Common myeloid progenitor, CD34-positive (primary cell): ENCODE results near the gene MARCHF4.

Experiments
- CTCF ChIA-PET: fragments of 350-600 bp; sonication (Branson Sonifier 250); formaldehyde crosslinking; loops from one replicate; lab custom pipeline; 2021; ENCODE audit warnings: antibody characterized with exemption; lab: Charles Lee
- POLR2A ChIA-PET: fragments of 350-600 bp; sonication (Branson Sonifier 250); formaldehyde crosslinking; loops from one replicate; lab custom pipeline; 2021; ENCODE audit warnings: antibody characterized with exemption; lab: Charles Lee
- DNase-seq, 3 donors: peaks; one replicate each; pipeline versions ENCODE4 v3.0.0 to v3.0.0-alpha.2; 2013
- H3K27ac ChIP-seq, 2 experiments: 1 replicate in 1 of 2; 2 replicates in 1 of 2; pipeline ENCODE4 v1.7.0; 2013; ENCODE audit warnings: inconsistent platforms in 2 of 2, low read length in 2 of 2, mild to moderate bottlenecking in 2 of 2, low read depth in 1 of 2, moderate library complexity in 1 of 2; ENCODE audit not compliant: severe bottlenecking in 2 of 2, insufficient read depth in 1 of 2, poor library complexity in 1 of 2
- H3K27me3 ChIP-seq, 5 experiments: replicated peaks in 2 of 5; 1 replicate in 3 of 5; 2 replicates in 2 of 5; pipeline versions ENCODE4 v1.6.1 to v1.7.0; 2013; ENCODE audit warnings: low read length in 4 of 5, mild to moderate bottlenecking in 2 of 5, moderate library complexity in 2 of 5, inconsistent platforms in 1 of 5; ENCODE audit not compliant: insufficient read depth in 5 of 5, control insufficient read depth in 4 of 5
- H3K36me3 ChIP-seq, 4 experiments: 1 replicate in 2 of 4; 2 replicates in 2 of 4; pipeline versions ENCODE4 v1.6.1 to v1.7.0; 2013; ENCODE audit warnings: low read length in 3 of 4, control low read depth in 1 of 4, mild to moderate bottlenecking in 1 of 4; ENCODE audit not compliant: control insufficient read depth in 4 of 4, insufficient read depth in 4 of 4
- H3K4me1 ChIP-seq, 4 experiments: 1 replicate in 3 of 4; 2 replicates in 1 of 4; pipeline versions ENCODE4 v1.6.1 to v1.7.1; 2013; ENCODE audit warnings: low read length in 3 of 4, mild to moderate bottlenecking in 3 of 4, control low read depth in 1 of 4, inconsistent platforms in 1 of 4, moderate library complexity in 1 of 4; ENCODE audit not compliant: control insufficient read depth in 4 of 4, insufficient read depth in 4 of 4; ENCODE audit errors: control extremely low read depth in 1 of 4
- H3K4me3 ChIP-seq, 7 experiments: 1 replicate in 4 of 7; 2 replicates in 3 of 7; pipeline versions ENCODE4 v1.5.1 to v1.7.0; 2013; ENCODE audit warnings: mild to moderate bottlenecking in 7 of 7, low read length in 6 of 7, moderate library complexity in 6 of 7, inconsistent platforms in 2 of 7, low read depth in 2 of 7, control low read depth in 1 of 7; ENCODE audit not compliant: insufficient read depth in 4 of 7, control insufficient read depth in 1 of 7; ENCODE audit errors: extremely low read depth in 1 of 7
- H3K9me3 ChIP-seq, 5 experiments: 1 replicate in 4 of 5; 2 replicates in 1 of 5; pipeline versions ENCODE4 v1.6.1 to v1.7.1; 2013; ENCODE audit warnings: low read length in 4 of 5, mild to moderate bottlenecking in 2 of 5, inconsistent platforms in 1 of 5, low read depth in 1 of 5, moderate library complexity in 1 of 5; ENCODE audit not compliant: control insufficient read depth in 4 of 5, insufficient read depth in 2 of 5; ENCODE audit errors: control extremely low read depth in 1 of 5
- WGBS: methylation state at CpG from one replicate; pipeline ENCODE4 v1.1.5; 2013; ENCODE audit not compliant: insufficient coverage; 5-methylcytosine and 5-hydroxymethylcytosine counted together

MARCHF4 gene

GRCh38 chr2:216379977-216380376 is 7.7 kb upstream of the MARCHF4 start:
- H3K27me3 ChIP-seq: peaks cover 0 to 2% (median 0%) of the 10 kb centered on the region in 5 experiments
- ChIA-PET CTCF (interaction anchor here (1.2 to 1.4 kb wide), 2 partner anchors 22 to 24 kb away, joined by 4 read pairs; no protein-coding TSS in a partner anchor), POLR2A (no interaction called here)
- H3K27ac ChIP-seq: no peak overlapping the region
- H3K4me3 ChIP-seq: no peak overlapping the region
- H3K4me1 ChIP-seq: no peaks in the 10 kb centered on the region
- no peaks in the 10 kb centered on the region for H3K9me3 ChIP-seq
- no peak for DNase-seq
- WGBS: no CpG with 5 or more reads among the region's 5 CpGs
- no peaks in the 10 kb centered on the region for H3K36me3 ChIP-seq

- no peaks in the 10 kb centered on the region for H3K9me3 ChIP-seq
- no peak for DNase-seq
- H3K4me3 ChIP-seq: no peak overlapping the region
- CTCF ChIA-PET: interaction anchor here (1.4 kb wide), 1 partner anchor 163 kb away, joined by 3 read pairs; no protein-coding TSS in a partner anchor
- no CpG with 5 or more reads among the region's 1 CpG for WGBS
- H3K4me1 ChIP-seq: peaks cover 0 to 20% (median 17%) of the 10 kb centered on the region in 4 experiments
- peaks cover 3 to 33% (median 21%) of the 10 kb centered on the region in 5 experiments for H3K27me3 ChIP-seq
- no peaks in the 10 kb centered on the region for H3K36me3 ChIP-seq
- POLR2A ChIA-PET: no interaction called here
- no peak overlapping the region for H3K27ac ChIP-seq
Observed at GRCh38 chr2:216375286-216375685, 3.0 kb upstream of the MARCHF4 start.

GRCh38 chr2:216373896-216374295 is 1.6 kb upstream of the MARCHF4 start:
- CTCF ChIA-PET: interaction anchor here (1.1 to 1.3 kb wide), 3 partner anchors 9 to 106 kb away, joined by 3 to 4 read pairs (median 3); no protein-coding TSS in a partner anchor
- peaks cover 0 to 20% (median 17%) of the 10 kb centered on the region in 4 experiments for H3K4me1 ChIP-seq
- no peak overlapping the region for H3K27ac ChIP-seq

GRCh38 chr2:216372761-216373291 is 543 bp upstream of the MARCHF4 start:
- Histone ChIP-seq H3K27ac (no peak overlapping the region), H3K27me3 (peaks cover 8 to 58% (median 37%) of the 10 kb centered on the region in 5 experiments), H3K36me3 (no peaks in the 10 kb centered on the region), H3K4me3 (no peak overlapping the region), H3K4me1 (peaks cover 0 to 20% (median 17%) of the 10 kb centered on the region in 4 experiments), H3K9me3 (no peaks in the 10 kb centered on the region)
- POLR2A ChIA-PET: interaction anchor here (0.5 kb wide), 1 partner anchor 22 kb away, joined by 4 read pairs; no protein-coding TSS in a partner anchor
- no peak for DNase-seq
- CTCF ChIA-PET: interaction anchor here (0.9 to 1.3 kb wide), 3 partner anchors 10 to 105 kb away, joined by 3 to 4 read pairs (median 3); no protein-coding TSS in a partner anchor
- 33% methylated on average over 3 of the region's 6 CpGs for WGBS

More at GRCh38 chr2:216373896-216374295, 1.6 kb upstream of the MARCHF4 start:
- POLR2A ChIA-PET: no interaction called here
- Histone ChIP-seq H3K36me3 (no peaks in the 10 kb centered on the region), H3K27me3 (peaks cover 7 to 47% (median 29%) of the 10 kb centered on the region in 5 experiments), H3K9me3 (no peaks in the 10 kb centered on the region), H3K4me3 (no peak overlapping the region)
- DNase-seq: no peak

GRCh38 chr2:216370961-216371712 is 1.1 kb downstream of the MARCHF4 start:
- Histone ChIP-seq H3K27me3 (peaks cover 8 to 63% (median 37%) of the 10 kb centered on the region in 5 experiments), H3K4me1 (peaks cover 0 to 20% (median 17%) of the 10 kb centered on the region in 4 experiments), H3K9me3 (no peaks in the 10 kb centered on the region), H3K4me3 (peak overlapping the region in 4 of 7 experiments; percentile 27 to 40 (median 36)), H3K27ac (no peak overlapping the region), H3K36me3 (no peaks in the 10 kb centered on the region)
- POLR2A ChIA-PET: no interaction called here
- 2% methylated on average over 24 of the region's 53 CpGs for whole genome bisulfite sequencing
- DNase-seq: no peak
- CTCF ChIA-PET: no interaction called here

- Histone ChIP-seq H3K27me3 (peaks cover 8 to 63% (median 36%) of the 10 kb centered on the region in 5 experiments), H3K36me3 (no peaks in the 10 kb centered on the region), H3K4me1 (peaks cover 0 to 20% (median 17%) of the 10 kb centered on the region in 4 experiments), H3K9me3 (no peaks in the 10 kb centered on the region), H3K4me3 (no peak overlapping the region), H3K27ac (no peak overlapping the region)
- POLR2A ChIA-PET: no interaction called here
- no peak for DNase-seq
- 73% methylated on average over 13 of the region's 18 CpGs for WGBS
- CTCF ChIA-PET: no interaction called here
Observed at GRCh38 chr2:216369821-216370220, 2.5 kb downstream of the MARCHF4 start.
